Upper lobe of left lung (tissue), 6 donors: ENCODE data around the gene RSPH10B. TPM values are rescaled to one million over a fixed set of nuclear protein-coding genes. Genes with fewer than 3 reads are reported as not detected.
A peak's percentile ranks its signal among the peaks of the same experiment; 100 is the strongest.
"Not testable (repeated sequence)": the region's sequence is repeated elsewhere in the genome, so short reads cannot be mapped to it uniquely, and the experiment has no call there.

Experiments used
- ATAC-seq, 2 donors: fragments of 200-7000 bp; cut with Tn5 transposase; one replicate each; pipeline ENCODE4 v1.9.1; 2022; ENCODE audit warnings: mild to moderate bottlenecking in 2 of 2, moderate library complexity in 2 of 2; ENCODE audit not compliant: low FRiP score in 2 of 2
- DNase-seq, 2 donors: peaks; one replicate each; pipeline ENCODE4 v3.0.0-alpha.2; 2019 to 2020
- H3K27ac ChIP-seq, 4 donors: fragments of 200-600 bp; sonication (generic); one replicate each; pipeline ENCODE4 v1.5.1; 2016 to 2019
- H3K27me3 ChIP-seq, 4 donors: fragments of 200-600 bp; sonication (generic); one replicate each; pipeline ENCODE4 v1.5.1; 2017 to 2019
- H3K36me3 ChIP-seq, 4 donors: fragments of 200-600 bp; sonication (generic); one replicate each; pipeline ENCODE4 v1.5.1; 2016 to 2019
- H3K4me1 ChIP-seq, 4 donors: fragments of 200-600 bp; sonication (generic); one replicate each; pipeline ENCODE4 v1.5.1; 2018 to 2019
- H3K4me3 ChIP-seq, 4 donors: fragments of 200-600 bp; sonication (generic); one replicate each; pipeline ENCODE4 v1.5.1; 2017 to 2019; ENCODE audit warnings: mild to moderate bottlenecking in 2 of 4, moderate library complexity in 1 of 4
- H3K9me3 ChIP-seq, 4 donors: fragments of 200-600 bp; sonication (generic); one replicate each; pipeline ENCODE4 v1.5.1; 2018 to 2019
- CTCF ChIP-seq, 6 experiments: fragments of 450-650 bp in 4 of 6; fragments of 200-600 bp in 2 of 6; sonication (generic) in 2 of 6; IDR thresholded peaks; one replicate each; pipeline ENCODE4 v1.5.1; 2016 to 2019; ENCODE audit warnings: antibody characterized with exemption in 6 of 6
- EP300 ChIP-seq, 4 donors: sonication (generic); formaldehyde crosslinking; IDR thresholded peaks; one replicate each; pipeline ENCODE4 v1.5.1; 2017; ENCODE audit warnings: antibody characterized with exemption in 4 of 4, control low read depth in 2 of 4
- POLR2A ChIP-seq, 4 donors: fragments of 450-650 bp; IDR thresholded peaks; one replicate each; pipeline ENCODE4 v1.5.1; 2016 to 2017; ENCODE audit warnings: antibody characterized with exemption in 4 of 4, mild to moderate bottlenecking in 2 of 4
- POLR2AphosphoS5 ChIP-seq, 2 donors: sonication (generic); formaldehyde crosslinking; IDR thresholded peaks; one replicate each; pipeline ENCODE4 v1.5.1; 2017; ENCODE audit warnings: antibody characterized with exemption in 2 of 2
- WGBS, 2 donors: methylation state at CpG; one replicate each; pipeline ENCODE4 v1.1.5; 2017 to 2018; 5-methylcytosine and 5-hydroxymethylcytosine counted together
- total RNA-seq, 6 donors: library from RNA; depleted of rRNA in 4 of 6; stranded (reverse); fragments of >200 nt in 4 of 6; gene quantifications; one replicate each; pipeline versions ENCODE4 v1.1.0 to v1.2.1, GENCODE V29; 2016 to 2021
- donor health status: DM: no; HTN: no; CAD: no; lungs with moderate emphysema.
- donor health status: DM: no; HTN: yes; CAD: no; lungs with severe emphysema.

RSPH10B gene
- total RNA-seq, 6 donors from 2014 or later = 0.20 to 20.5 (median 4.4) TPM

- H3K4me1 ChIP-seq, H3K27me3 ChIP-seq, H3K9me3 ChIP-seq, H3K36me3 ChIP-seq: not testable (repeated sequence)
- Histone ChIP-seq H3K27ac (peak within 1 kb of the TSS; percentile 54 to 79 (median 68)), H3K4me3 (peak within 1 kb of the TSS in 3 of 4 donors; percentile 44 to 54 (median 51))
- WGBS, 2 donors = 0% methylated on average over 11 of the region's 64 CpGs; no CpG with 5 or more reads in 1 of the 2 donors
- peak; percentile 96 to 98 for ATAC-seq
- peak; percentile 59 to 94 for DNase-seq
- TF ChIP-seq CTCF (IDR thresholded peaks at IDR 0.05) (peak in 1 of 6 experiments; percentile 7), POLR2A (IDR thresholded peaks at IDR 0.05) (peak in 1 of 4 donors; percentile 24)
These were observed 71.8 kb downstream of the RSPH10B start, which contains the start of gene CCZ1 for GRCh38 chr7:5898480-5899224. CCZ1 (plus strand) TSS chr7:5898733; CDS start chr7:5898800, 67 bp downstream.

- not testable (repeated sequence) for H3K27ac ChIP-seq, DNase-seq, H3K27me3 ChIP-seq, H3K36me3 ChIP-seq, H3K4me1 ChIP-seq, H3K9me3 ChIP-seq, H3K4me3 ChIP-seq
- 66 to 79% methylated on average over 6 to 8 of the region's 13 CpGs for WGBS, 2 donors
- ATAC-seq = peak in 1 of 2 donors; percentile 85
These were observed 73.0 kb downstream of the RSPH10B start for GRCh38 chr7:5897369-5897919.

- Histone ChIP-seq H3K4me1 (no peaks in the 10 kb centered on the region), H3K9me3 (no peaks in the 10 kb centered on the region), H3K36me3 (no peaks in the 10 kb centered on the region), H3K27ac (no peak overlapping the region), H3K4me3 (no peak overlapping the region), H3K27me3 (no peaks in the 10 kb centered on the region)
- WGBS, 2 donors = 93 to 98% methylated on average over 9 of the region's 9 CpGs
- TF ChIP-seq EP300 (IDR thresholded peaks at IDR 0.05) = no peak
- TF ChIP-seq POLR2A (IDR thresholded peaks at IDR 0.05) = no peak
- no peak for TF ChIP-seq POLR2AphosphoS5 (IDR thresholded peaks at IDR 0.05)
- no peak for TF ChIP-seq CTCF (IDR thresholded peaks at IDR 0.05)
- no peak for ATAC-seq
- no peak for DNase-seq
These were observed 78.0 kb downstream of the RSPH10B start for GRCh38 chr7:5892498-5892897.

- not testable (repeated sequence) for H3K4me3 ChIP-seq, H3K27ac ChIP-seq, H3K9me3 ChIP-seq, DNase-seq, H3K4me1 ChIP-seq, ATAC-seq, H3K27me3 ChIP-seq, H3K36me3 ChIP-seq
- 73 to 92% methylated on average over 2 of the region's 2 CpGs for WGBS, 2 donors
These were observed 80.2 kb downstream of the RSPH10B start for GRCh38 chr7:5890244-5890643.

GRCh38 chr7:5888021-5888420 lies 82.5 kb downstream of the RSPH10B start:
- DNase-seq = peak in 1 of 2 donors; percentile 58
- not testable (repeated sequence) for H3K27me3 ChIP-seq, H3K4me3 ChIP-seq, H3K27ac ChIP-seq, H3K36me3 ChIP-seq, H3K9me3 ChIP-seq, H3K4me1 ChIP-seq
- WGBS, 2 donors = 79 to 80% methylated on average over 3 to 5 of the region's 5 CpGs
- peak in 1 of 2 donors; percentile 61 for ATAC-seq

GRCh38 chr7:5884431-5884830 lies 86.1 kb downstream of the RSPH10B start:
- not testable (repeated sequence) for H3K36me3 ChIP-seq, ATAC-seq, H3K27me3 ChIP-seq, H3K4me3 ChIP-seq, H3K9me3 ChIP-seq, H3K27ac ChIP-seq, H3K4me1 ChIP-seq, DNase-seq
- WGBS, 2 donors = 86 to 88% methylated on average over 5 of the region's 5 CpGs

- H3K36me3 ChIP-seq, H3K4me3 ChIP-seq, H3K4me1 ChIP-seq, ATAC-seq, DNase-seq, H3K27me3 ChIP-seq, H3K27ac ChIP-seq, H3K9me3 ChIP-seq: not testable (repeated sequence)
- 83 to 85% methylated on average over 6 of the region's 6 CpGs for WGBS, 2 donors
These were observed 90.4 kb downstream of the RSPH10B start for GRCh38 chr7:5880106-5880505.

GRCh38 chr7:5879591-5879990 lies 90.9 kb downstream of the RSPH10B start:
- H3K4me1 ChIP-seq, H3K27ac ChIP-seq, DNase-seq, H3K4me3 ChIP-seq, H3K36me3 ChIP-seq, ATAC-seq, H3K27me3 ChIP-seq, H3K9me3 ChIP-seq: not testable (repeated sequence)
- 75 to 93% methylated on average over 3 of the region's 3 CpGs for WGBS, 2 donors
